Kidney (tissue), 14 donors: ENCODE data around the gene SLC6A11. TPM values are rescaled to one million over a fixed set of nuclear protein-coding genes. Genes with fewer than 3 reads are reported as not detected.

ENCODE experiments used
- DNase-seq, 5 donors: peaks; one replicate each; pipeline ENCODE4 v3.0.0-alpha.2; 2013 to 2020
- FAIRE-seq: peaks from 2 replicates; lab custom pipeline; 2012; peaks lifted over from hg19 to GRCh38; lab: Jason Lieb, UNC
- H3K27ac ChIP-seq, 2 donors: one replicate each; pipeline ENCODE4 v1.7.0; 2013; ENCODE audit warnings: low read depth in 2 of 2, low read length in 2 of 2, inconsistent platforms in 1 of 2
- H3K27me3 ChIP-seq: one replicate; pipeline ENCODE4 v1.7.1; 2013; ENCODE audit warnings: low read length, inconsistent platforms; ENCODE audit not compliant: control insufficient read depth, insufficient read depth
- H3K36me3 ChIP-seq, 3 donors: one replicate each; pipeline versions ENCODE4 v1.7.0 to v1.7.1; 2013; ENCODE audit warnings: low read length in 3 of 3, control low read depth in 1 of 3, inconsistent platforms in 1 of 3; ENCODE audit not compliant: insufficient read depth in 3 of 3, control insufficient read depth in 2 of 3
- H3K4me1 ChIP-seq, 3 donors: one replicate each; pipeline versions ENCODE4 v1.7.0 to v1.7.1; 2013; ENCODE audit warnings: low read length in 3 of 3, inconsistent platforms in 1 of 3, low read depth in 1 of 3; ENCODE audit not compliant: control insufficient read depth in 2 of 3, insufficient read depth in 2 of 3
- H3K4me3 ChIP-seq, 3 donors: one replicate each; pipeline versions ENCODE4 v1.7.0 to v1.8.1; 2013; ENCODE audit warnings: low read length in 3 of 3, control low read depth in 1 of 3, inconsistent platforms in 1 of 3
- H3K9ac ChIP-seq, 3 donors: one replicate each; pipeline versions ENCODE4 v1.7.0 to v1.7.1; 2013; ENCODE audit warnings: low read length in 3 of 3, control low read depth in 1 of 3, inconsistent platforms in 1 of 3
- H3K9me3 ChIP-seq, 3 donors: one replicate each; pipeline versions ENCODE4 v1.7.0 to v1.7.1; 2013; ENCODE audit warnings: low read length in 3 of 3, control low read depth in 1 of 3, inconsistent platforms in 1 of 3; ENCODE audit not compliant: control insufficient read depth in 2 of 3, insufficient read depth in 1 of 3
- intact Hi-C: fragments of 100-400 bp; cut with DNase I; formaldehyde crosslinking; loops from one replicate; pipeline ENCODE4 v1.11.1; 2022
- polyA plus RNA-seq: library from polyadenylated mRNA; stranded (reverse); fragments of 350-450 nt; fragmentation: Illumina TruSeq; extraction: RNeasy Lipid Tissue Mini Kit (QIAGEN cat#74804); gene quantifications from one replicate; pipeline ENCODE4 v1.2.3, GENCODE V29; 2014; ENCODE audit warnings: low read depth, low replicate concordance; ENCODE audit not compliant: insufficient read depth
- total RNA-seq: library from RNA; stranded (reverse); fragmentation: NEBNext Ultra II Directional; extraction: Animal tissue kit (Norgen Biotek cat#: 25700); gene quantifications from one replicate; pipeline ENCODE4 v1.2.1, GENCODE V29; 2021
- TF ChIP-seq, protein P1 (sequence below): IDR thresholded peaks from 3 replicates; pipeline ENCODE4 v1.5.1; 2012; ENCODE audit warnings: mild to moderate bottlenecking, moderate library complexity, borderline replicate concordance; ENCODE audit not compliant: insufficient read depth; ENCODE audit errors: extremely low read depth
- donor health status: control.
- donor health status: control.
- donor health status: control.
- donor health status: control.
- donor health status: control.
- donor health status: DM: yes; HTN: yes; CAD: no.
- donor health status: Normal renal cell carcinoma (clear cell type).

The SLC6A11 gene
- total and polyA plus RNA-seq, 2 donors from 2014 or later: 0.38 TPM; not detected in 1

DNA sequence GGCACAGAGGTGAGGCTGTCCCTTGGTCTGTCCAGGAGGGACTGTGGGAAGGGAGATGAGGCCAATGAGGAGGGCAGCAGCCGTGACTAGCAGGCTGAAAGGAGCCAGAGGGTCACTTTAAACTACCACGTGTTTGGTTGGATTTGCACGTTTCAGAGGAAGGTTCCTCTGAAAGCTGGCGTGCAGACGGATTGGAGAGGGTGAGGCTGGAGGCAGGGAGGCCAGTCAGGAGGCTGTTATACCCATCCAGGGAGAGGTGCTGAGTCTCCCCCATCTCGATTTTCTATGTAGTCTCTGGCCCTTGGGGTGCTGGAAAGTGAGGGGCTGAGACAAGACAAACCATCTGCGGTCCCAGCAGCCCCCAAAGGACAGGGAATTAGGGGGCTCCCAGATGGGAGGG is 116.6 kb downstream of the SLC6A11 start:
- H3K36me3 ChIP-seq: no peaks in the 10 kb centered on the region
- TF ChIP-seq, protein P1, sequence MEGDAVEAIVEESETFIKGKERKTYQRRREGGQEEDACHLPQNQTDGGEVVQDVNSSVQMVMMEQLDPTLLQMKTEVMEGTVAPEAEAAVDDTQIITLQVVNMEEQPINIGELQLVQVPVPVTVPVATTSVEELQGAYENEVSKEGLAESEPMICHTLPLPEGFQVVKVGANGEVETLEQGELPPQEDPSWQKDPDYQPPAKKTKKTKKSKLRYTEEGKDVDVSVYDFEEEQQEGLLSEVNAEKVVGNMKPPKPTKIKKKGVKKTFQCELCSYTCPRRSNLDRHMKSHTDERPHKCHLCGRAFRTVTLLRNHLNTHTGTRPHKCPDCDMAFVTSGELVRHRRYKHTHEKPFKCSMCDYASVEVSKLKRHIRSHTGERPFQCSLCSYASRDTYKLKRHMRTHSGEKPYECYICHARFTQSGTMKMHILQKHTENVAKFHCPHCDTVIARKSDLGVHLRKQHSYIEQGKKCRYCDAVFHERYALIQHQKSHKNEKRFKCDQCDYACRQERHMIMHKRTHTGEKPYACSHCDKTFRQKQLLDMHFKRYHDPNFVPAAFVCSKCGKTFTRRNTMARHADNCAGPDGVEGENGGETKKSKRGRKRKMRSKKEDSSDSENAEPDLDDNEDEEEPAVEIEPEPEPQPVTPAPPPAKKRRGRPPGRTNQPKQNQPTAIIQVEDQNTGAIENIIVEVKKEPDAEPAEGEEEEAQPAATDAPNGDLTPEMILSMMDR: no peak
- intact Hi-C loops: no loop called here
- H3K4me1 ChIP-seq: no peaks in the 10 kb centered on the region
- DNase-seq (peak in 1 of 5 donors; percentile 31), FAIRE-seq (no peak)
- no peaks in the 10 kb centered on the region for H3K27me3 ChIP-seq
- no peaks in the 10 kb centered on the region for H3K9me3 ChIP-seq
- no peak overlapping the region for H3K4me3 ChIP-seq
- H3K27ac ChIP-seq: no peak overlapping the region
- no peak overlapping the region for H3K9ac ChIP-seq

DNA sequence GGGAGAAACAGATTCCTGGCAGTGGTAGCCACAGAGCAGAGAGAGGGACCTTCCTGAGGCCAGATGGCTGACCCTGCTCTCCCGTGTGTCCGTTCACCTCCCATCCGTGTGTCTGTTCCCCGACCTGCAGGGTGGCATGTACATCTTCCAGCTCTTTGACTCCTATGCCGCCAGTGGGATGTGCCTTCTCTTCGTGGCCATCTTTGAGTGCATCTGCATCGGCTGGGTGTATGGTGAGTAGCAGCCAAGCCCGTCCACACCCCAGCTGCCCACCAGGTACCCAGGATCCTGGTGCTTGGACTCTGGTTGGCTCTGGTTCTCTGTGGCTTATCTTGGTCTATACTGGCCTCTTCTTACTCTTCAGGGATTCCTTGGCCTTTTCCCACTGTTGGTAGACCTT is 117.0 kb downstream of the SLC6A11 start:
- DNase-seq (peak in 1 of 5 donors; percentile 29), FAIRE-seq (no peak)
- Histone ChIP-seq H3K4me1 (no peaks in the 10 kb centered on the region), H3K9ac (no peak overlapping the region), H3K4me3 (no peak overlapping the region), H3K27ac (no peak overlapping the region), H3K9me3 (no peaks in the 10 kb centered on the region), H3K36me3 (no peaks in the 10 kb centered on the region), H3K27me3 (no peaks in the 10 kb centered on the region)
- TF ChIP-seq, protein P1: no peak
- intact Hi-C loops: no loop called here

DNA sequence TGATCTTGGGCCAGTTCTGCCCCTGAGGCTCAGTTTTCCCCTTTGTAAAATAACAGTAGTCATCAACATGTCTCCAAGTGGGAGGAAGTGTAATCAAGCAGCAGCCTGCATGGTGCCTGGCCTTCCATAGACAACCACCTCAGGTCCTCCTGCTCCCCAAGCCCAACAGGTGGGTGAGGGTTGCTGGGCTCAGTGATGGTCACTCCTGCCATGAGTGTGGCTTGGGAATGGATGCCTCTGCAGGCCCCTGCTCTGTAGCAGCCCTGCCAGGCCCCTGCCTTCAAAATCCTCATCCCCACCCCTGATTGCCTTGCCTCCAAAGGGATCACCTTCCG is 117.4 kb downstream of the SLC6A11 start:
- Histone ChIP-seq H3K36me3 (no peaks in the 10 kb centered on the region), H3K4me1 (no peaks in the 10 kb centered on the region), H3K9ac (no peak overlapping the region), H3K4me3 (no peak overlapping the region), H3K9me3 (no peaks in the 10 kb centered on the region), H3K27me3 (no peaks in the 10 kb centered on the region), H3K27ac (no peak overlapping the region)
- TF ChIP-seq, protein P1: no peak
- FAIRE-seq (no peak), DNase-seq (peak in 1 of 5 donors; percentile 38)
- intact Hi-C loops: no loop called here
